H1 (cell line): Measurements from ENCODE around the gene CR2. TPM values are rescaled to one million over a fixed set of nuclear protein-coding genes. Genes with fewer than 3 reads are reported as not detected.

Experiments used
- CBX5 ChIP-seq: fragments of 300-800, 300-1000 bp; sonication (generic); IDR thresholded peaks from 2 replicates; pipeline ENCODE4 v1.7.1; 2016; ENCODE audit warnings: antibody characterized with exemption, low read length, low read depth
- CHD7 ChIP-seq: fragments of 300-600 bp; sonication (generic); IDR thresholded peaks from 2 replicates; pipeline ENCODE4 v1.7.1; 2012; ENCODE audit warnings: low read length, moderate library complexity, mild to moderate bottlenecking, inconsistent platforms; ENCODE audit not compliant: insufficient replicate concordance
- EP300 ChIP-seq, 2 experiments: IDR thresholded peaks; 1 replicate in 1 of 2; 2 replicates in 1 of 2; pipeline ENCODE4 v1.6.1; 2011 to 2012; ENCODE audit warnings: low read depth in 2 of 2, low read length in 2 of 2, mild to moderate bottlenecking in 2 of 2, borderline replicate concordance in 1 of 2, inconsistent platforms in 1 of 2, moderate library complexity in 1 of 2
- NRF1 ChIP-seq: IDR thresholded peaks from 2 replicates; pipeline ENCODE4 v1.6.1; 2011; ENCODE audit warnings: mild to moderate bottlenecking, low read depth, low read length, improper control_type of control experiment
- polyA plus RNA-seq, 7 experiments: library from polyadenylated mRNA; depleted of rRNA in 3 of 7; stranded (reverse) in 5 of 7; unstranded in 2 of 7; fragments of >200 nt in 5 of 7; fragments of 200-250 nt in 2 of 7; gene quantifications; 1 replicate in 5 of 7; 2 replicates in 1 of 7; 4 replicates in 1 of 7; pipeline versions ENCODE4 v1.2.1 to v1.2.3, GENCODE V29; 2011 to 2013; ENCODE audit warnings: missing spikeins in 2 of 7, mixed read lengths in 2 of 7
- total RNA-seq: library from RNA; stranded (reverse); fragmentation: NEBNext Ultra II Directional; extraction: Animal tissue kit (Norgen Biotek cat#: 25700); gene quantifications from 2 replicates; pipeline ENCODE4 v1.2.1, GENCODE V29; 2021

Gene CR2
- total and polyA plus RNA-seq, 2 of the 8 experiments (the other 6 are each of a cell fraction or from before 2014, with no cell fraction given), result 1.7 to 3.0 TPM

- TF ChIP-seq CHD7 (no peak), EP300 (IDR thresholded peaks at IDR 0.05; ENCODE audit: borderline replicate concordance in 1 of 2, low read depth in 2 of 2, low read length in 2 of 2) (no peak), NRF1 (no peak), CBX5 (no peak)
Observed at GRCh38 chr1:207470927-207471326, 16.8 kb downstream of the CR2 start (continued).
